DMS53 treated with DMSO at 0.1 percent for 48 hours (cell line): ENCODE measurements around the gene PHLPP1.

Experiments used
- DNase-seq: peaks from one replicate; lab custom pipeline; 2025; ENCODE audit not compliant: unreplicated experiment; lab: John Stamatoyannopoulos, UW

The PHLPP1 gene

GRCh38 chr18:62717169-62717924, 2.0 kb downstream of the PHLPP1 start:
- peak; percentile 95 for DNase-seq

GRCh38 chr18:62717925-62718800, 2.8 kb downstream of the PHLPP1 start:
- no peak for DNase-seq

GRCh38 chr18:62720048-62720447, 4.7 kb downstream of the PHLPP1 start:
- no peak for DNase-seq

- no peak for DNase-seq
Observed at GRCh38 chr18:62720766-62721613, 5.6 kb downstream of the PHLPP1 start.

- no peak for DNase-seq
Observed at GRCh38 chr18:62721839-62722795, 6.8 kb downstream of the PHLPP1 start.

GRCh38 chr18:62723666-62724281, 8.4 kb downstream of the PHLPP1 start:
- no peak for DNase-seq

- DNase-seq: no peak
Observed at GRCh38 chr18:62725896-62726295, 10.6 kb downstream of the PHLPP1 start.

GRCh38 chr18:62728254-62728653, 12.9 kb downstream of the PHLPP1 start:
- no peak for DNase-seq

- no peak for DNase-seq
Observed at GRCh38 chr18:62729487-62730386, 14.4 kb downstream of the PHLPP1 start.

- DNase-seq: no peak
Observed at GRCh38 chr18:62730941-62731340, 15.6 kb downstream of the PHLPP1 start.

- no peak for DNase-seq
Observed at GRCh38 chr18:62732617-62733016, 17.3 kb downstream of the PHLPP1 start.

- no peak for DNase-seq
Observed at GRCh38 chr18:62734290-62734689, 18.9 kb downstream of the PHLPP1 start.

- no peak for DNase-seq
Observed at GRCh38 chr18:62735387-62735786, 20.0 kb downstream of the PHLPP1 start.

- DNase-seq: no peak
Observed at GRCh38 chr18:62736077-62736855, 20.9 kb downstream of the PHLPP1 start.

- DNase-seq: no peak
Observed at GRCh38 chr18:62737241-62737873, 22.0 kb downstream of the PHLPP1 start.

GRCh38 chr18:62738639-62739038, 23.3 kb downstream of the PHLPP1 start:
- DNase-seq: no peak

GRCh38 chr18:62739911-62740310, 24.6 kb downstream of the PHLPP1 start:
- DNase-seq: no peak
